SK-N-MC (cell line): Measurements from ENCODE around the gene DUS1L.

Experiments
- EZH2 ChIP-seq: fragments of 200-600 bp; sonication (generic); IDR thresholded peaks from one replicate; pipeline ENCODE4 v1.6.1; 2017; ENCODE audit warnings: antibody characterized with exemption
- FOXP2 ChIP-seq: optimal IDR thresholded peaks from 2 replicates; pipeline ENCODE3; 2011; ENCODE audit warnings: mild to moderate bottlenecking, moderate library complexity; ENCODE audit not compliant: insufficient read depth; ENCODE audit errors: extremely low read length, control extremely low read depth
- POLR2AphosphoS5 ChIP-seq: IDR thresholded peaks from 2 replicates; pipeline ENCODE4 v1.6.1; 2012; ENCODE audit warnings: mild to moderate bottlenecking, low read depth, low read length, borderline replicate concordance

GRCh38 chr17:82112181-82112913 is 46.7 kb upstream of the DUS1L start:
- TF ChIP-seq EZH2, result no peak
- TF ChIP-seq POLR2AphosphoS5, result no peak
- no peak for TF ChIP-seq FOXP2
